HG03103 (cell line): Measurements from ENCODE around the gene NF1.

ENCODE experiments used
- ATAC-seq: cut with Tn5 transposase; IDR thresholded peaks from one replicate; pipeline ENCODE4 v1.9.1; 2021; ENCODE audit warnings: low read depth; ENCODE audit not compliant: unreplicated experiment

The NF1 gene

DNA sequence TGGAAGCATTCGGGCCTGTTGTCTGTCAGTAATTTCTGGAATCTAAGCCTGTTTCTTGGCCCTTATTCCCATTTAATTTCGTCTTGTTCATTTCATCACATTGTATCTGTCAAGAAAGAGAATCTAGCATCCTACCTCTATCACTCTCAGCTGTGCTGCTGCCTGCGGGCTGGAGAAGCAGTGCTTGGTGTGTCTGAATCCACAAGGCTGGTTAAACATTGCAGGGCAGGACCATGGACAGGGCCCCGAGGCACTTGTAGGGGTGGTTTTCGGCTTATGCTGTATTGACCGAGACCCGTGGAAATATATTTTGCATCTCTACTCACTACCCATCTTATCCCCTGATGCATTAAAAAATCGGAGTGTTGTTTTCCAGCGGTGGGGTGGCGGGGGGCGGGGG lies 299.8 kb downstream of the NF1 start:
- no peak for ATAC-seq

DNA sequence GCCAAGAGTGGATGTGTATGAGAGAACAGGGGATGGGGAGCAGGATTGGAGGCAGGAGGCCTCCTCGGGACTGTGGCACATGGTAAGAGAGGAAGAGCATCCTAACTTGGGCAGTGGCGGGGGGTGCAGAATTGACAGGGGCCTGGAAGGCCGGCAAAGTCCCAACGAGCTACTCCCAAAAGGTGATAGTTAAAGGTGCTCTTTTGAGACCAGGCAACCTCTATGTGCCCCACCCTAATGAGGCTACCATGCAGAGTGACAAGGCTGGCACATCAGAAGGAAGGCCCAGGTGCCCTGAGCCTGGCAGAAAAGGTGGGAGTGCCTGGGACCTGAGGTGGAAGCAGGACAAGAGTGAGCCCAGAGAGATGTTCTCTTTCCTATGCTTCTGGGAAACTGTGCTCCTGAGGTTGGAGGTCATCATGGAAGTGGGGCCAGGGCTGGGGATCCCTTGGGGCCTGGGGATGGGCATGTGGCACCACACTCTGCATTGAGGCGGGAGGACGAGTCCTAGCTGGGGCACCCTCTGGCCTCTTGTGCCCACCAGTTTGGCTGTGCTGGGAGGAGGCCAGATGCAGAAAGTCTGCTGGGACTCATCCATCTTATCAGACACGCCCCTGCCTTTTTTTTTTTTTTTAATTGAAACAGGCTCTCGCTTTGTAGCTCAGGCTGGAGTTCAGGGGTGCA lies 302.6 kb downstream of the NF1 start:
- ATAC-seq: no peak

DNA sequence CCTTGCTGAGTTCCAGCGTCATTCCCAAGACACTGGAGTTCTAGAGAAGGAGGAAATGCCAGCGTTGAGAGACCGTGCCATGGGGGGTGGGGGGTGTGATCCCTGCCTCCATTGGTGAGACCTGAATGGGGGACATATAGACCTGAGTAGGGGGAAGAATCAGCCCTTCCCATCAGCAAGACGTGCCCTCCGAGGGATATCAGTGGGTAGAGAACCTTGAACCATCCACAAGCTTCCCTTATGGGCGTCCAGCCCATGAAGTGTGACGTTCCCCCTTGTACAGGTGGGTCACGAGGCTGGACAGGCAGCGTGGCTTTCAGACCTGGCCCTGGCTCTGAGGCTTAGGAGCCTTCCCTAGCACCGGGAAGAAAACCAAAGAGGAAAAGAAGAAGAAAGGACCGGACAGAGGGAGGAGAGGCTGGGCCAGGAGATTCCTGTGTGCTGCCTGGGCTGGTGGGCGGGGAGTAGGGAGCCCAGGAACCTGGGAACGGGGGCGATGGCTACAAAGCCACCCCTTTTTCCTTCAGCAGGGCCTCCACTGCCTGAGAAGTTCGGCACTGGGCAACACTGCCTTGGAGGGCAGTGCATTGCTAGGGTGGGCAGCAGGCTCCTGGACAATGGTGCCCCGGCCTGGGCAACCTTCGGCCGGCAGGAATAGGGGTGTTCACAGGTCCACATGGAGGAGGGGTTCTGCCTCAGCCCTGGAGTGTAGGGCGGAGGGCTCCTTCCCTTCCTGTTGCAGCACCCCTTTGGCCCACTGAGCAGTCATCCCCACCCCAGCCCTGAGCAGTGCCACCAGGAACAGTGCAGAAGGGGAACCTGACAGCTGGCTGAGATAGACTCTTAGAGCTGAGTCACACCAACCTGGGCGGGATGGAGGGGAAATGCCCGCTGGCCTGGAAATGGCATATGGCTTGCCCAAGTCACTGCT lies 303.9 kb downstream of the NF1 start:
- no peak for ATAC-seq

DNA sequence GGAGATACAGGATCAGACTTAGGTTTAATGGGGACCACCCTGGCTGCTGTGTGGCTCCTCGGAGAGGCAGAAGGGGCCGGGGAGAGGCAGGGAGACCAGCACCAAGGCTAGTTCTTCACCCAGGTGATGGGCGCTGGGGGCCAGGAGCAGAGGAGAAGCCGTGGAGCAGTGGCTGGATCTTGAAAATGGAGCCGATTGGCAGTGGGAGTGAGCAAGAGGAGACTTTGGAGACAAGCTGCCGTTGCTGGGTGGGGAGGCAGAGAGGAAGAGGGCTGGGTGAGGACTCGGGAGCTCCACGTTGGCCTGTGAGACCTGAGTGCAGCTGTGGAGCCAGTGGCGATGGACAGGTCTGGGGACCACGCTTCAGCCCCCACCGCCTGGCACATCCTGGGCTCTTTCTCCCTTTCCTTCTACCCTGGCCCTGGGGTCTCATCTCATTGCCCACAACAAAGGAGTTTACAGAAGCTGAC lies 305.7 kb downstream of the NF1 start:
- ATAC-seq: no peak

DNA sequence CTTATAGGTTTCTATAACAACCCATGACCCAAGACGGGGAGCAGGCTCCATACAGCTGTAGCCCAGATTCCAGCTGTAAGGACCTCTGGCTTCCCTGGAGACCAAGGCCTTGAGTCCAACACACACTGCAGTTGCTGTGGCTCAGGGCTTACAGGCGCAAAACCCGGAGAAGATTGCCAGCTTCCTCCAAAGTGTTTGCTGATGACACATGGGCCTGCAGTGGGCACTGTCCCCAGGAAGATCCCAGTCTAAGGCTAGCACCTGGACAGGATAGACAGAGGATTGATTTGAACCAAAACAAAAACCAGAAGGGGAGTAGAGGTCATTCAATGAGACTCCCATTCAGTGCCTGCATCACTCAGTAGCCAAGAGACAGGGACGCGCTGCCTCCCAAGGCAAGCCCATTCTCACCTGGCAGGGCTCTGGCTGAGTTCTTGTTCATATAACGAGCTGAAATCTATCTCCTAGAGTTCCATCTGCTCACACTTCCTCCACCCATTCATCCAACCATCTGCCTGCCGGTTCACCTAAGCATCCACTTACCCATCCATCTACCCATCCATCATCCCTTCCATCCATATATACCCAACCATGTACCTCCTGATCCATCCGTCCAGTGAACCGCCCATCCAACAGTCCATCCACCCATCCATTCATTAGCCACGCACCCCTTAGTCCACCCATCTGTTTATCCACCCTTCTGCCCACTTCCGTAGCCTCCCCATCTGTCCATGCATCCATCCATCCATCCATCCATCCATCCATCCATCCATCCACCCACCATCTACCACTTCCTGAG lies 306.9 kb downstream of the NF1 start:
- no peak for ATAC-seq

DNA sequence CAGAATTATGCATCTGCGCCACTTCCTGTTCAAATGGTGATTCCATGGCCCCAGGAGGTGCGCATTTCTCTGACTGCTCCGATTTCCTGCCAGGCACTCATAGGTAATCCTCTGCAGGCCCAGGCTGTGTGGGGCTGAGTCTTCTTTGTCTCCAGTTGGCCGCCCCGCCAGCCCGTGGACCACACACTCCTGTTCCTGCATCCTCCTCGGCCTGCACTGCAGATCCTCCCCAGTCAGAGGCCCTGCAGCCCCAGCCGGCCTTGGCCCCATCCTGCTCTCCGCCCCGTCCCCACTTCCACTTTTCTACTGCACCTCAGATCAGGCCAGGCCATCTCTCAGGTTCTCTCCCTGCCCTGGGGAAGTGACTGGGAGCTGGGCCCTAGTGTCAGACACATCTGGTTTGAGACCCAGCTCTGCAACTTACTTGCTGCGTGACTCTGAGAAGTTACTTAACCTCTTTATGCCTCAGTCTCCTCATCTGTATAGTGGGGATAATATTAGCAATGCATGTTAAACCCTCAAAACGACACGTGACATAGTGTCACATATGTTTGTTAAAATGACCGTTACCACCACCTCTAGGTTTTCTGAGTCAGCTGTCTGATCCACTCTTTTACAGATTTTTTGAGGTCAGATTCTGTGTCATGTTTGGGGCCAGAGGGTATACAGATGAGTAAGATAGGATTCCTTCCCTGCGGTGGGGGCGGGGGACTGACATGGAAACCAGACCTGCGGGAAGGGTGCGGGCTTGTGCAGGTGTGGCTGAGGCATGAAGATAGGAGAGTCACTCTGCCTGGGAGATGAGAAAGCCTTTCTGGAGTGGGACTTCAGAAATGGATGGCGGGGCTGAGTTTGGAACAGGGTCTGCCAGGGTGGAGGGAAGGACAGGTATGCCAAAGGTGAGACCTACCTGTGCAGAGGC lies 309.5 kb downstream of the NF1 start:
- ATAC-seq: no peak

DNA sequence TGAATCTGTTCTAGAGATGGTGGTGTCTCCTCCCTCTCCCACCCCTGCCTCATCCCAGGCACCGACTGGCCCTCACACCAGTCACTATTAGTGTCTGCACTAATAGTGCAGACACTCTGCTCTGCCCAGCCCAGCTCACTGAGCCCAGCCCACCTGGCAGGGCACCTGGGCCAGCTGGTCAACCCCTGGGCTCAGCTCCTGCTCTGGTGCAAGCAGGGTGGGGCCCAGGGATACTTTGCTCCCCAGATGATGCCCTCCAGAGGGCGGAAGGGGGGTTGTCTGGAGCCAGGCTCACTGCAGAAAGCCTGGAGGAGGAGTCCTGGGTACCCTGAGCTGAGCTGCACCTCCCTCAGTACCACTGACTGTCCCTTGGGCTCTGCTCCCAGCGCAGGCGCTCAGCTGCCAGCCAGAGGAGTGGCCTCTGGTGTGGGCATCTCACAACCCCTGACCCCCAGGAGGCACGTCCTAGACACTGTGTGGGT lies 311.2 kb downstream of the NF1 start:
- ATAC-seq: no peak

DNA sequence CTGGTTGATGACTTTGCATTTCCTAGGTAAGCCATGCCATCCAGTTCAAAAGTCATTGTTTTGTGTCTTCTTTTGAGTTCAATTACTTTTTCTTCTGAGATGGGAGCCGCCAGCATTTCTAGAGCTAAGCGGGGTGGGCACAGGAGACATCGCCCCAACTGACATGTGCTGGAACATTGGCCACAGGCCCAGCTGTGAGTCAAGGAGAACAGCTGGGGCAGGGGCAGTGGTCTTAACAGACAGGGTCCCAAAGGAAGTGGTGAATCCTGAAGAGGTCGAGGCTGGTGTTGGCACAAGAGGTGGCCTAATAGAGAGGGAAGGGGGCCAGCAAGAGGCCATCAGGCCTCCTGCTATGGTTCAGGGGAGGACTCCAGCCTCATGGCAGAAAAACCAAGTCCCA lies 313.8 kb downstream of the NF1 start:
- ATAC-seq: no peak

DNA sequence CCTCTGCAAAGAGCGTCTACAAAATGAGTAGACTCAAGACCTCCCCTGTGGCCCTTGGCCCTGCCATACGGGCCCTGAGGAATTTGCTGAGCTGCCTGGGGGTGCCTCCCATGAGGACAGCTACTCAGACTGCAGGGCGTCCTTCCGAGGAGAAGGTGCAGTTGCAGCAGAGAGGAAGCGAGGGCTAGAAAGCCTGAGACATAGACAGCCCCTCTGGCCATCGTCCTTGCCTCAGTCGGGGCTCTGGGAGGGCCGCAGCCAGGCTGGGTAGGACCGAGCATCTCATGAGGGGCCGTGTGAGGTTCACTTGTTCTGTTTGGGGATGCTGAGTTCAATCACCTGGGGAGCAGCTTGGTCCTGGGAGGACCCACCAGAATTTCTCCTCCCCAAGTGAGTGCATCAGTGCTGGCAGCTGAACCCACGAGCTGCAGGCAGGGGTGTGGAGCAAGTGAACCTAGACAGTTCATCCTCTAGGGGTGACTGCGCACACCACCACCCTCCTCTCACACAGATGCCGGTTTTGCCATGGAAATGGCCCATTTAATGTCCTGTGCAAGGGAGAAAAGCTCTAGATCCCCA lies 317.0 kb downstream of the NF1 start:
- no peak for ATAC-seq

DNA sequence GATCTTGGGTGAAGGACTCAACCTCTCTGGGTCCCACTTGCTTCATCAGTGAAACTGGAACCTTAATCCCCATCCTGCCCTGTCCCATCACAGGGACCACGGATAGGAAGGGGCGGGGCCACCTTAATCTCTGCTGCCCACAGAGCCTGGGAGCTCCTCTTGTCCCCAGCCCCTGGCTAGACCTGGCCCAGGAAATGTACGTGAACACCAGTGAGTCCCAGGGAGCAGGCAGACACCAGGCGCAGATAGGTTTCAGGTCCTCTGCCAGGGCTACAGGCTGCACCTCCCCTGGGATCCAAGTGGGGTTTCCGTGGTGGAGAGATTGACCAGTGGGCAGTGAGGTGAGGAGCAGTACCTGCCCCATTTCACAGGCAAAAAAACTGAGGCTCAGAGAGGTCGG lies 317.7 kb downstream of the NF1 start:
- ATAC-seq: no peak

DNA sequence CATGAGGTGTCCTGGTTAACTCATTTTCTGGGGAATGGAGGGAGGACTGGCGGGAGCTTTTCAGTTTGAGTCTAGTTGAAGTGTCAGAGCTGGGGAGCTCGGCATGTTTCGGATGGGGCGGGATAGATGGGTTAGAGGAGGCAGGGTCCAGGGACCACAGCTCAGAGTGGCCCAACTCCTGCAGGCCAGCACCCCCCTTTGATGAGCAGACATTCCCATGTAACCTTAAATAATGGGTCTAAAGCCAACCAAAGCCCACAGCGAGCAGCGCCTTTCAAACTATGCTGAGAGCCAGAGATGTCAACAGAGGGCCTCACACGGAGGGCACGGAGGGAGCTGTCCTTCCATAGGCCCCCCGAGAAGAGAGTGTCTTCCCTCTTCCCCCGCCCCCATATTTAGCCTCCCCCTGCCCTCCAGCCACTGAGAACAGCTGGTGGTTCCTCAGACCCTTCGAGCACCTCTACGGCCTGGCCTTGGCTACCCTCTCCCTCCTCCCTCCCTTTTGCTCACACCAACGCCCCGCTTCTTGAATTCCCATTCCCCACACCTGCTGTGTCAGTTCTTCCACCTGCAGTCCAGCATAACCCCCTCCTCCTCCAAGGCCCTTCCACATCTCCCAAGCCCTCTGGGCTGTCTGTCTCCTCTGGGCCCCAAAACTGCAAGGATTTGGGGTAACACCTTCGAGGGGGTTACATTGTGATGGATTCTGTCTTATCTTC lies 318.5 kb downstream of the NF1 start:
- ATAC-seq: no peak

DNA sequence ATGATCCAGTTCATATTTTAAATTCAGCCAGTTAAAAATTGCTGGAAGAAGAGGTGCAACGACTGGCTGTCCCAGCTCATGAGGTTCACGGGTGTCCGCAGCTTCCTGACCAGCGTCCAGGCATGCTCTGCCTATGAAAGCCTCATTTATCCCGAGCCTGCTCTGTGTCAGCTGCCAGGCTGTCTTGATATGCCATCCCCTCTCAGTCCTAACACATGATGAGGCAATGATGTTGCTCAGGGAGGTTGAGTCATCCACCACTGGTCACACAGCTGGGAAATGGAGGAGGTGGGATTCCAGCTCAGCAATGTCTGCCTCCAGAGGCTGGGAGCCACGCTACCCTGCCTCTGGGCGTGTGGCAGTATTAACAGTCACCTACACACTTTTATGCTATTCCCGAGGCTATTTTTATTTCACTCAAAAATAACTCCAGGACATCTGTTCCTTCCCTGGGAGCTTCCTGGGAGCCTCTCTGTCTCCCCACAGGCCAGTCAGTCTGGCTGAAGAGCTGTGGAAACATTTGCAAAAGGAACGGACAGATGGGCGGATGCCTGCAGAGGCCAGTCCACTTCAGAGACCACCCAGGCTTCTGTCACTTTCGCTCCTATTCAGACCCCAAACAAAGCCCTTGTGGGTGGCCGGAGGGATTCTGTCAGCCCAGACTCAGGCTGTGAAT lies 319.2 kb downstream of the NF1 start:
- ATAC-seq: no peak

DNA sequence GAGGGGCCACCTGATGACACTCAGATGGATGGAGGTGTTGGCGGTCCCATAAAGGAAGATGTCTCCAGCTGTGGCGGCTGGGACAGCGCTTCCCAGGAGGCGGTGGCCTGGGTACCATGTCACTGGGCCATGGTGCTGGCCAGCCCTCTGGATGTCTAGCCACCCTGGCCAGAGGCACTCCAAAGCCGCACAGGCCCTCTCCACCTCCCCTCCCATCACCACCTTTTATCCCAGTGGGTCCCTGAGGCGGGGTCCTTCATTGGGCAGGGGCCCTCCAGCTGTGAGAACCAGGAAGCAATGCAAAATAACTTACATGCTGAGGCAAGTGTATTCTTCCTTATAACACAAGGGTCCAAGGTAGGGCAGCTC lies 319.8 kb downstream of the NF1 start:
- no peak for ATAC-seq

DNA sequence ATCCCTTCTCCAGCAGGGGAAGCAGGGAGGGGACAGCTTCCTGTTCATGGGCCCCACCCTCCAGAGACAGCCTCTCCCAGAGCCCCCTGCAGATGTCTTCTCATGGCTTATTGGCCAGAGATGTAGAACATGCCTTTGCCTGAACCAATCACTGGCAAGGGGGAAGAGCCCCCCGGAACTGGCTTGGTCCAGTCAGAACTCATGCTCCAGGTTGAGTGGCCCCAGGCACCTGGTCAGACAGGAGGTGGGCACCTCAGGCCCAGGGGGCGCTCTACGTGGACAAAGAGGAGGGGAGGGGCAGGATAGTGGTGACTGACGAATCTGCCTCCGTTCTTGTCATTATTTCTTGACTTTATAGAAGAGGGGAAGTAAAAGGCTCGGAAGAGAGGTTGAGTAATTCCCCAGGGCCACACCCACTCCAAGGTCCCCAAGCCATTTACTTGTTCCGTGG lies 320.3 kb downstream of the NF1 start:
- no peak for ATAC-seq

DNA sequence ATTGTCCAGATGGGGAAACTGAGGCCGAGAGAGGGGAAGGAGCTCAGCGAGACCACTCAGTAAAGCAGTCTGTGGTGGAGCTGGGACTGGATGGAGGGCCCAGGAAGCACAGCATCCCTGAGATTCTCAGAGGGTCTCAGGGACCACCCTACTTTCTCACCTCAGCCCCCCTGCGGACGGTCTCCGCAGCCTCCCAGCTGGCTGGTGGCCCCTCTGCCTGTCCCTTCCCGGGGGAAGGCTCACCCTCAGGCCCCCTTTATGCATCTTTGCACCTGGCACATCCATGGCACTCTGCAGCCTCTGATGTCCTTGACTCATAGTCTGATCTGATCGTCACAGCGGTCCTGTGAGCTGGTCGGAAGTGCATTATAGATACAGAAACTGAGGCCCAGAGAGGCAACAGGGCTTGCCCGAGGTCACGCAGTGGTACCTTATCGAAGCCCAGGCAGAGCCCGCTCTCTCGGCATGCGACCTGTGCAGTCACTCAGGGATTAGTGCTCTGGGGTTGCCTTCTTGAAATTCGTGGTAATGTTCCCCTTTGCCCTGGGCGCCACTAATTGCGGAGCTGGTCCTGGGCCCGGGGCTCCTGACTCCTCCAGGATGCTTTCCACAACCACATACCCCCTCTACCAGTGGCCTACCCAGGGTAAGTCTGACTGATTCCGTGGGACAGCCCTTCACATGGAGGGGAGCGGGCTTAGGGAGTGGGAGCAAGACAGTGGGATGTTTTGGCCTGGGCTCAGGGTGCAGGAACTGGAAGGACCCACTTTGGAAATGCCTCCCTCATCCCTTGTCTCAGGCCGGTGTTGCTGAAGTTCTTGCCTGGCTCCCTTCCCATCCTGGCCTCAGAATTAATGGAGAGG lies 321.1 kb downstream of the NF1 start:
- ATAC-seq: no peak

DNA sequence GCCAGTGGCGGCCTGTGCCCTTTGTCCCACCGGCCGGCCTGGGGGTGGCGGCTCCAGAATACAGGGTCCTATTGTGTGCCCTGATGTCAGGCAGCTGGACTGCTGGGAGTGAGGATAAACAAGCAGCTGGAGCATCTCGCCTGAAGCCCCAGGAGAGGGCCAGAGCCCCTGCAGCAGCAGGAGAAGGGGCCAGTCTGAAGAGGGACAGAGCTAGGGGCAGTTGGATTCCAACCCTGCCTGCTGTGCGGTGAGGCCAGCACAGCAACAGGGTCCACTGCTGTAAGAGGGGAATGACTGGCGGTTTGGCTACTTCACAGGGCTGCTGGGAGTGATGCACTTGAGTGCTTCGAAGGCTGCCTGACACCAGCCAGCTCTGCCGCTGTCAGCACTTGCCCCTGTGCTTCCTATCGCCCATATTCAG lies 321.7 kb downstream of the NF1 start:
- no peak for ATAC-seq

DNA sequence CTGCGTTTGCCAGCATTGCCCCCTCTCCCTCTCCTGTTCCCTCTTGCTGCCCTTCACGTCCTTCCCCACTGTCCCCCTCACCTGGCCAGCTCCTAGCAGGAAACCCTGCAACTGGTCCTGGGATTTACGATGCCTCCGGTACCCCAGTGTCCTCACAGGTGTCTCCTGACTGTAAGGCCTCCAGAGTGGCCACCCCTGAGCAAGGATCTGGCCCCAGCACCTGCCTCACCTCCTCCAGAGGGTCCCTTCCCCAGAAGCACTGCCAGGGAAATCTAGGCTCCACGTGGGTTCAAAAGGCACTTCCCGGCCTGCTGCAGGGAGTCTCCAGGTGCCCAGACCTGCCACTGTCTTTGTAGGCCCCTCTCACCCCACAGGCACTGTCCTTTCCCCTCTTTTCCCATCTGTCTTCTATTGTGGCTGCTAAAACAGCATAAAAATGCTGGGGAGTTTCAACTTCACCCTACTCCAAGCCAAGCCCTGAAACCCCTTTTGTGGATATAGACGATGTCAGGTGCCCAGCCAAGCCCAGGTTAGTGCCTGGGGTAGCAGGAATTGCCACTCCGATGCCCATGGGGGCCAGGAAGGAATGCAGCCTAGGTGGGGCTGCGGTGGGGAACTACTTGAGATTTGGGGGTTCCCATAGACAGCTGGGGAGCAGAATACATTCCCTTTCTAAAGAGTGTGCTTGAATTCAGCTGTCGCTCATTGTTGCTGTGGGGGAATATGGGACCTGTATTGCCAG lies 322.4 kb downstream of the NF1 start:
- no peak for ATAC-seq
